ENCODE data around the gene LRRC37A.
"Not testable (repeated sequence)": the region's sequence is repeated elsewhere in the genome, so short reads cannot be mapped to it uniquely, and the experiment has no call there.

DNA sequence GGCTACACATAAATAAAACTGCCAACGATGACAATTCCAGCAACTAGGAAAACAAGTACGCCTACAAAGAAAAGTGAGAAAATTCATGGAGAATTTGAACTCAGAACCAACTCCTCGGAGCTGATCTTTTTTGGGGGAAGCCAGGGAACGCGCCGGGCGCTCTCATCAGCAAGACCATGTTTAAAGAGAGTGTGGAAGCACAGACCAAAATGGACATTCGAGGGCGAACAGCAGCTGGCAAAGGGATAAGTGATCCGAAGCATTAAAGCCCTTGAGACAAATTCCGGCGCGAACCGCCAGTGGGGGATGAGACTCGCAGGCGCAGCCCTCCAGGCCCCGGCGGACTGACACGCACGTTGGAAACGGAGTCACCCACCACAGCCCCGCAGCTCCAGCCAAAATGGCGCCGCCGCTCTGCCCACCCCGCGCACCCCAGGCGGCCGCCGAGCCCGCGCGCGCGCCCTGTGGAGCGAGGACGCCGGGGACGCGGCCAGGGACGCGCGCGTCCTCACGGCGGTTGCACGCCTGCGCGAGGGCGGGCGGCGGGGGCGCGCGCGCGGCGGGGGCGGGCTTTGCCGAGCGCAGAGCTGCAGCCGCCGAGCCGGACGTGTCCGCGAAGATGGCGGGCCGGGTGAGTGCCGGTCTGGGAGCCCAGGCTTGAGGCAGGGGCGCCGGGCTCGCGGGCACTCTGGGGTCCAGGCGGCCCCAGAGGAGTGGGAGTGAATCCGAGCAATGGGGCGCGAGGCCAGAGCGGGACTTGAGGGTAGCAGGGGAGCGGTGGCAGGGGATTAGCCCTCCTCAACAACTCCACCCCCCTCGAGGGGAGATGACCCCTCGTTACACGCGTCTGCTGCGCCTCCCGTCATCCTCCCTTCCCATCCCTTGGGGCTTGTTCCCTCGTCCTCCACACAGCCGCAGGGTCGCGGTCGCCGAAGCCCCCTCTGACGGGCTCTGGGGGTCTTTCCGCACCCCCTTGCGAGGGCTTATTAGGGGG is 77.6 kb downstream of the LRRC37A start:
- not testable (repeated sequence) for TF ChIP-seq CTCF (IDR thresholded peaks at IDR 0.05; ENCODE audit: poor library complexity); EZH2 (IDR thresholded peaks at IDR 0.05; ENCODE audit: borderline replicate concordance)

Measured in hepatocyte (in vitro differentiated cells).